Inflammatory macrophage treated with lipopolysaccharide for 4 hours (primary cell): Measurements from ENCODE around the gene C14orf93.

Source experiments
- DNase-seq: peaks from one replicate; pipeline ENCODE4 v3.0.0-alpha.2; 2020

The C14orf93 gene

GRCh38 chr14:22986508-22987054, 23.4 kb downstream of the C14orf93 start:
- DNase-seq, result peak; percentile 84

DNA sequence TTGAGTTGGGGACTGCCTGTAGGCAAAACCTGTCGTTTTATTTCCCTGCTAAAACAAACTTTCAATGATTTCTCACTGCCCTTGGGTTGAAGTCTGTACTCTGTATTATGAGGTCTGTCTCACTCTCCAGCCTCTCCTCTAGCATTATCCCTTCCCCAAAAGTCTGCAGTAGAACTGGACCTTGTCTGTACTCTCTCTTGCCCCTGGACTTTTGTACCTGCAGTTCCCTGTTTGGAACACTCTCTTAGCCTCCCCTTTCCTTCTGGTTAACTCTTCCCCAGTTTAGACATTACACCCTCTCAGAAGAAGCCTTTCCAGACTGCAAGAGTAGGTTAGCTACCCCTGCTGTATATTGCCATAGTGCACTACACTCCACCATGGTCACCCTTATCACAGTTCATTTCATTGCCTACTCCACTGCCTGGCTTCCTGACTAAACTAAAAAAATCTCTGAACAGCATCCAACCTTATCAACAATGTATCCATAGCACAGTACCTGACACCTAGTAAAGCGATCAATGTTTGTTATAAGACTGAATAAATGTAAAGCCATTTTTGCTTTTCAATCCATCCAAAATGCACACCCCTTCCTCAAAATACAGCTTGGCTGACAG, 23.9 kb downstream of the C14orf93 start:
- no peak for DNase-seq

DNA sequence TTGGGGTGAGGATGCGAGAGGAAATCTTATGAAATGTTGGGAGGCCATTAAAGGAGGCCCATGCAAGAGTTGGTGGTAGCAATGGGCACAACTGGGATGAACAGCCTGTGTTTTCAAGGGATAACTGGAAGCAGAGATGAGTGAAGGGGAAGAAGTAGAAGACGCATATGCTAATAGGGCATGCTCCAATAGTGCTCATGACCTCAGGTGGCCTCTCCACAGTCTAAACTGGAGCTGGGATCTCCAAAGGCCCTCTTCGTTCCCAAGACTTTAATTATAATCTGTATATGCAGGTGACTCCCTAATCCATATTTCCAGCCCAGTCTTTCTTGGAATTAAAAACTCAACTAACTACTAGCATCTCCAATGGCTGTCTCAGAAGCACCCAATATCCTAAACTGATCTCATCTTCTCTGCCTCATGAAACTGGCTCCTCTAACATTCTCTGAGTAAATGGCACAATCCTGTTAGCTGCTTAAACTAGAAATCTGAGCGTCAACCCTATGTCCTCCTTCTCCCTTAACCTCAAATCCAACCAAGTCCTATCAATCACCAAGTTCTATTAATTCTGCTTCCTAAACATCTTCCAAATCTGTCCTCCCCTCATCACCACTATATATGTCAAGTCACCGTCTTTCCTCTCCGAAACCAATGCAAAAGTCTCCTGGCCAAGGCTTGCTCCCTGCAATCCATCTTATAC, 24.8 kb downstream of the C14orf93 start:
- DNase-seq, result no peak

GRCh38 chr14:22982477-22983245, 27.3 kb downstream of the C14orf93 start, which contains the start of gene AJUBA:
Gene AJUBA (minus strand): TSS chr14:22982551. CDS start chr14:22982266, 285 bp downstream.
- peak; percentile 74 for DNase-seq

DNA sequence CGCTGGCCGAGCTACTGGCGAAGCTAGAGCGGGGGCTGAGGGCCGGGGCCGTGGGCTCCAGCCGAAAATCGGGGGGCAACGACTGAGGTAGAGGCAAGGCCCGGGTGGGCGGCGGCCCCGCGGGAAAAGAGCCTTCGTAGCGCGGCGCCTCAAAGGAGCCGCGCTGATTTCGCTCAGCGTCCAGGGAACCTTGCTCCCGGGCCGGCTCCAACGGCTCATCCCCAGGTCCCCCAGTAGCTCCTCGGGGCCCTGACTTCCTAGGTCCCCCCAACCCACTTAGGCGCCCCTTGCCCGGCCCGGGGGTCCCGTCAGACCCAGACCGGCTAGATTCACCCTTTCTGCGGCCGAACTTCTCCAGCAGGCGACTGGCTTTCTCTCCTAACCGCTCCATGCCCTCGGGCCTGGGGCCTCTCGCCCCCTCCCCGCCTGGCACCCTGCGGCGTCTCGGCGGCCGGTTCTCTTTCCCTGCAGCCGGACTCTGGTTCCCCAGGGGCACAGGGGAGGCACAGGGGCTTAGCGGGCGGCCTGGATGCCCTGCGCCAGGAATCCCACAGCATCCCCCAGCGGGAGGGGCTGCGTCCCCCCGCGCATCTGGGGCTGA, 28.0 kb downstream of the C14orf93 start:
- no peak for DNase-seq

- DNase-seq, result no peak
These were observed 28.7 kb downstream of the C14orf93 start for GRCh38 chr14:22981090-22981875.

DNA sequence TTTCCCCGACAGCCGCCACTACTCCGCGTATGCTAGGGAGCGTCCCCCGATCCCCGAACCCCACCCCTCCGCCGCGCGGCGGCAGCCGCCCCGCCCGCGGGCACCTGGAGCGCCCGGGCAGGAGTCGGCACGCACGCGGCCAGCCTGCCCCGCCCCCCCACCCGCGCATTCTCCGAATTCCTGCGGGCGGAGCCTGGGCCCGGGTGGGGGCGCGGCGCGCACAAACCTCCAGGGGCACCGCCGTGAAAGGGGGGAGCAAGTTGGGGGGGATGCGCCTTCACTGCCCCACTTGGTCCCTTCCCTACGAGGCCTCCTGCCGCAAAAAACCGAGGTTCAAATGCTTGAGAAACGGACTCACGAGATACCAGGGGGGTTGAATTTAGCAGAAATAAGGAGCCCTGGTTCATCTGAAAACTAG, 29.3 kb downstream of the C14orf93 start:
- DNase-seq, result no peak

- DNase-seq, result no peak
These were observed 30.1 kb downstream of the C14orf93 start for GRCh38 chr14:22979748-22980392.

DNA sequence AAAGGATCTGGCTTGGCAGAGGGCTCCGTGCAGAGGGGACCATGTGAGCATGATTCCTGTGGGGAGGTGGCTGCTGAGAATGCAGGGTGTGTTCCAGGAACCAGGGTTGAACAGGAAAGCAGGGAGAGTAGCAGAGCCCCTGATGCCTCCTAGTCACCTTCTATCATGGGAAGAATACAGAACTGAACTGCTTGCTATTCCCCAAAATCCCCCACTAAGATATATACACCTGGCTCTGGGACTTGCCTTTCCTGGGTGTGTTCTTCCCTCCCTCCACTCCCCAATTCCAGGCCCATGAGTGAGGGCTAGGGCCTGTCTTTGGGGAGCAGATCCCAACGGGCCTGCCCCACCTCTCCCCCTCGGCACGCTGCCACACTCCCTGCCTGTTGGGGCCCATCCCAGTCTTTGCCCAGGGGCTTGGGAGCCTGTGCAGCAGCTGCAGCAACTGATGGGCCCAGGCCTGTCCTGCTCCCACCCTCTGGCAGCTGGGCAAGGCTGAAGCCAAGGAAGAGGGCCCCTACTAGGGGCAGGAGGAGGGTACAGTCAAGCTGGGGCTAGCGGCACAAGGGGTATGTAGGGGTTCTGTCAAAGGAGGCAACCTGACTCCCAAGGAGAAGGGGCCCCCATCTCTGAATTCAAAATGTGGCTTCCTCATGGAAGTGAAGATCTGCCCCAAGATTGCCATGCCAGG, 30.8 kb downstream of the C14orf93 start:
- DNase-seq, result no peak

GRCh38 chr14:22978487-22978837, 31.5 kb downstream of the C14orf93 start:
- no peak for DNase-seq

- no peak for DNase-seq
These were observed 32.1 kb downstream of the C14orf93 start for GRCh38 chr14:22977684-22978486.

DNA sequence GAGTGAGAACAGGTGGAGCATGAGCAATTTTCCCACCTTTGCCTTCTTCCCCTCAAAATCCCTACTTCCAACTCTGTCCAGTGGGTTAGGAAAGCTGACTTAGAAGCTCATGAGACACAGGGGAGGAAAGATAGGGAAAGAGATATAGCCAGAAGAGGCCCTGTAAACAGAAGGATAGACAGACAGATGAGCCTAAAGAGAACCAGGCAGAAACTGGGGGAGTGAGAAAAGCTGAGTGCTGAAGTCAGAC, 32.6 kb downstream of the C14orf93 start:
- DNase-seq, result no peak

- DNase-seq, result no peak
These were observed 33.1 kb downstream of the C14orf93 start for GRCh38 chr14:22976620-22977433.

DNA sequence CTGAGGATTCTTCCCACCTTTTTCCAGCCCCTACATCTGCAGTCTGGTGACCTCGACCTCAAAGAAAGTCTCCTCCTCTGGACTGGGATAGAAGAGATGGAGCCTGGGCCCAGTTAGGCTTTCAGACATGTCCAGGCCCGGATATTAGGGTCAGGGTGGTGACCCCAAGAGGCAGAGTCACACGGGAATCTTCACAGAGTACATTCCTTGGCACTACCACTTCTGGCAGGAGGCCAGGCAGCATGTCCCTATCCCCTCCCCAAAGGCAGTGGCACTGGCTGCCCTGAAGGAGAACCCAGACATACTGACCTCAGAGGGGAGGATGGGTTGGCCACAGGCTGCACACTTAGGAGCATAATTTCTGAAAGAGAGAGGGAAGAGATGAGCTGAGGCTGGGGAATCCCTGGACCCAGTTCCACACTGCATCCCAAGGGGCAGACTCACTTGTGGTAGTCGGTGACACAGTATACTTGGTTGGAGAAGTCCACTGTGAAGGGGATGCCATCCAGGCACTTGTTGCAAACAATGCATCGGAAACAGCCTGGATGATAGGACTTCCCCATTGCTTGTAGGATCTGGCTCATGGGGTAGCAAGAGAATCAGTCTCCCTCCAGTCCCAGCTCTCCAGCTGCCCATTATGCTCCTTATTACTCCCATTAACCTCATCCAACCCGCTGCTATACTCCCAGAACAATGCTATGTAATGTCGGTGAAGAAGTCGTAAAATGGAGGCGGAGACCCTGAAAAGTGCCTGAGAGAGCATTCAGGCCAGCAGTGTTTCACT, 35.2 kb downstream of the C14orf93 start:
- no peak for DNase-seq

DNA sequence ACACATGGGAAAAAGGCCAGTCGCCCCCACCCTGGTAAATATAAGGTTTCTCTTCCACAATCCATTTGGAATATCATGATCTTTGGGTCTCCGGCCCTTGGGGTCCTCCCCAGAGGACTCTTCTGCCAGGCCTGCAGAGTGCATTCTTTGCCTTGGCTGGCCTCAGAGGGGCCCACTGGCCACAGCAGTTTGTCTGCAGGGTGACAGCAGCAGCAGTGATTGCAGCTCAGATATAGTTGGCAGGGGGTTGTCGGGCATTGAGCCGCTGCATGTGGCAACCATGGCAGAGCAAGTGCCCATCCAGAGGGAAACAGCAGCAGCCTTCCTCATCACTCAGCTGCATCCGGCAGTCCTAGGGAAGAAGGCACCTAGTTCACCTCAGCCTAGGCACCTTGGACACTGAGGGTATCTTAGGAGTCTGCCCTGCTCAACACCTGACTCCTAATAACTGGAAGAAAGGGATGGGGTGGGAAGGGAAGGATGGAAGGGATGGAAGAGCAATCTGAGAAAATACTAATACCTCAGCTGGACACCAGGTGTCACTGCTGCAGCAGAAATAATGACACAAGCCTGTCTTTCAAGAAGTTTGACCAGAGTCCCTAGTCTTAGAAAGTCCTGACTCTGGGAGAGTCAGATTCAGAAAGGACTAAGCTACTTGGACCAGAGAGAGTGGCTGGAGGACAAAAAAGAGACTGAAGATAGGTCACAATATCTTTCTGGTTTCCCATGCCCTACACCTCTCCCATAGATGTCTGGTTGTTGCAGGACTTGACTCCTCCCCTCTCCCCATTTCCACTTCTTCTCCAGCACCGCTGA, 36.5 kb downstream of the C14orf93 start:
- peak; percentile 53 for DNase-seq

- DNase-seq, result no peak
These were observed 37.5 kb downstream of the C14orf93 start for GRCh38 chr14:22972313-22972930.

GRCh38 chr14:22971152-22971551, 38.8 kb downstream of the C14orf93 start:
- no peak for DNase-seq
